GM19452 (cell line): ENCODE measurements around the gene PKP3.

ENCODE experiments used
- ATAC-seq: cut with Tn5 transposase; IDR thresholded peaks from one replicate; pipeline ENCODE4 v1.9.1; 2021; ENCODE audit not compliant: unreplicated experiment

PKP3 gene

GRCh38 chr11:443542-444199, 49.7 kb downstream of the PKP3 start:
- no peak for ATAC-seq

GRCh38 chr11:444396-445144, 50.6 kb downstream of the PKP3 start:
- ATAC-seq = no peak

- no peak for ATAC-seq
Observed at GRCh38 chr11:445765-446588, 52.0 kb downstream of the PKP3 start.

DNA sequence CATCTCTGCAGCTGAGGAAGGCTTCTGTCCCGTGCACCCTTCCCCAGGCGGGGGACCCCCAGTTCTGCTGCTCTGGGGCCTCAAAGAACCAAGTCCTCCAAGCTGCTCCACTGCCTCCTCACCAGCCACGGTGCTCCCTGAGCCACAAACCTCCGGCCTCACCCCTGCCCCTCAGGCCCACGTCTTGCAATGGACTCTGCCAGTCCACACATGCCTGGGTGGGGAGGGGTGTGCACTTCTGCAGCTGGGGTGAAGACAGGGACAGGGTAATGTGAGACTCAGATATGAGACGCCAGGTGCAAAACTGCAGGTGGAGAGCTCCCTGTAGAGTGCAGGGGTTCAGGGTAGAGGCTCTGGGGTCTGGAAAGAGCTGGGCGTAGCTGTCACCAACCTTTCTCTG, 52.9 kb downstream of the PKP3 start:
- ATAC-seq = no peak

DNA sequence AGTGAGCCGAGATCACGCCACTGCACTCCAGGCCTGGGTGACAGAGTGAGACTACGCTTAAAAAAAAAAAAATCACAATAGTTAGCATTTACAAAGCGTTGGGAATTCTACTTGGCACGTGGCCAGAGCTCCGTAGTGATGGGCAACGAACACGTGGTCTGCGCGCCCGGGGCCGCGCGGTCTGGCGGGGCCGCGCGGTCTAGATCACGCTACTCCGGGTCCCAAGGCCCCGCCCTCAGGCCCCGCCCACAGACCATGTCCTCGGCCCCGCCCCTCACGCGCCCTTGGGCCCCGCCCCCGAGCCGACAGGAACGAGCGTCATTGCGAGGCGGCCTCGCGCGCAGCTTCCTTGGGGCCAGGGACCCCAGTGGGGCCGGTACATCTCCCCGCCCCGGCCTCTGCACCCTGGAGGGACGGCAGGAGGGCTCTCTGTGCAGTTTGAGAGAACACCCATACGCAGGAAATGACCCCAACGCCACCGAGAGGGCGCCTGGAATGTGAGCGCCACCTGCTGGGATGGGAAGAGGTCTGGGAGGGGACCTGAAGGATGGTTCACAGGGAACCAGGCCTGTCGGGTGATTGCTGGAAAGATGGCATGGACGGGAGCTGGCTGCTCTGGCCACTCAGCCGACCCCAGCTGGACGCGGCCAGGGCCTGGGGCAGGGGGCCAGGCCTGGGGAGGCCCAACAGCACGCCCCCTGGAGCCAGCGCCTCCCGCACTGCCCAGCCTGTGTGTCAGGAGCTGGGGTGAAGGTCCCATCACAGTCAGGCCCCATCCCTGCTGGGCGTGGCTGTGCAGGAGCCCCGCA, 54.1 kb downstream of the PKP3 start:
- peak; percentile 49 for ATAC-seq

DNA sequence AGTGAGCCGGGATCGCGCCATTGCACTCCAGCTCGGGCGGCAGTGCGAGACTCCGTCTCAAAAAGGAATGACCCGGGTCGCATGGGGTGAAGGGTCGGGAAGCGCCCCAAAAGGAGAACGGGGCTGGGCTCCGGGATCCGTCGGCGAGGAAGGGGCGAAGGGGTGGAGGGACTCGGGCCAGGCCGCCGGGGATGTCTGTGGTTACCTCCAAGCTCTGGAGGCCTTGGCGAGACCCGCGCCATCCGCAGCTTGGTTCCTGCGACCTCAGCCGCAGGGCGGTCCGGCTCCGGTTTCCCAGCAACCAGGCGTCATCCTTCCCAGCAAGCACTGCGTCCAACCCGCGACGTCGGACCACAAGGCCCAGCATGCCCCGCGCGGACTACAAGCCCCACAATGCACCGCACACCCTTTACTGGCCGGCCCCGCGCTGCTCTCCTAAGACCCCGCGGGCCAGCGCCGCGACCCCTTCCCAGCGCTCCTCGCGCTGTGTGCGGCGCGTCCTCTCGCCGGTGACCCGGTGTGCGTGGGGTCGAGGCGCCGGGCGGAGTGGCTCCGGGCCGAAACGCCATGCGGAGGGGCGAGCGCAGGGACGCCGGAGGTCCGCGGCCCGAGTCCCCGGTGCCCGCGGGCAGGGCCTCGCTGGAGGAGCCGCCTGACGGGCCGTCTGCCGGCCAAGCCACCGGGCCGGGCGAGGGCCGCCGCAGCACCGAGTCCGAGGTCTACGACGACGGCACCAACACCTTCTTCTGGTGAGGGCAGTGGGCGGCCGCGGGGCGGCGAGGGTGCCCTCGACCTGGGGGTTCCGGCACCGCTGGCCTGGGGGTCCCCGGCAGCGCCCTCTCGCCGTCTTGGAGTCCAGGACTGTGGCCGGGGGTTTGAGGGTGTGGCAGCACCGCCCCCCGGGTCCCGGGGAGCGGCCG, 56.1 kb downstream of the PKP3 start, which contains the start of gene PTDSS2:
Gene PTDSS2, plus strand, starts transcription at position 391 of the 920 bp plus-strand sequence. Its CDS starts 177 bp downstream, at position 568.
- peak; percentile 67 for ATAC-seq

DNA sequence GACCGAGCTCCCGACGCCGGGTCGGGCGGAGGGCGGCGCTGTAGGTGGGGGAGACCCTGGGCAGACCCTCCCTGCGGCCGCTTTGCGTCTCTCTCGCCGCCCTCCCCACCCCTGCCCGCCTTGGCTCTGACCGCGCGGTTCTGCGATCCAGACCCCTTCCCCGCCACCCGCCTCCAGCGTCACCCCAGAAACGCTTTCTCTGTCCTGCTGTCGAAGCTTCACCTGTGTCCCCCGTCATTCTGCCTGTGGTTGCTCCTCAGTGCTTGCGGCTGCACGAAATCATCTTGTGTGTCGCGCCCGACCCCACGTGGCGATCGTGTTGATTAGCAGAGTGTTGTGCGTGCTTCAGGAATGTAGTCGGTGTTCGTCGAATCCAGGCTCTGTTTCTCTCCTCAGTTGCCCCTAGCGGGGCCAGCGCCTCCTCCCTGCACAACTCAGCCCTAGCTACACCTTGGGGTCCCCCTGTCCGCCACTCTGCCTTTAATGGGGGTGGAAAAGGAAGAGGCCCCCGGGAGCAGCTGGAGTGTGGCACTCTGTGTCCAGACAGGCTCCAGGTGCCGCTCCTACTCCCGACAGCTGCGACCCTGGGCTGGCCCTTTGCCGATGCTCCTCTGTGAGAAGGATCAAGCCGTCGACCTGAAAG, 56.9 kb downstream of the PKP3 start:
- ATAC-seq = peak; percentile 8

DNA sequence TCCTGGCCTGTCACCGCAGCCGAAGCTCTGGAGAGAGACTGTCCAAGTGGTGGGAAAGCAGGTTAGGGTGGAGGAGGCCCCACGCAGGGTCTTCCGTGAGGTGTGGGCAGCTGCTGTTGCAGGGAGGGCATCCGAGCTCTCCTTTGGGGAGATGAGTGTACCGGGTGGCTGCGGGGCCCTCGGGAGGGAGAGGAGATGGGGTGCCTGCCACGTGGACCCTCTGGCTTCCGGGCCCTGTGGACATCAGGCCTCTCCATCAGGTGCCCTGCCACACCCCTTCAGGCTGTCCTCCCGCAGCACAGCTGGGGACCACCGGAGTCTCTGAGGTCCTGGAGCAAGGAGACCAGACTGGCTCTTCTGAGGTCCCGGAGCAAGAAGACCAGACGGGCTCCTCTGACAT, 57.7 kb downstream of the PKP3 start:
- ATAC-seq = no peak

DNA sequence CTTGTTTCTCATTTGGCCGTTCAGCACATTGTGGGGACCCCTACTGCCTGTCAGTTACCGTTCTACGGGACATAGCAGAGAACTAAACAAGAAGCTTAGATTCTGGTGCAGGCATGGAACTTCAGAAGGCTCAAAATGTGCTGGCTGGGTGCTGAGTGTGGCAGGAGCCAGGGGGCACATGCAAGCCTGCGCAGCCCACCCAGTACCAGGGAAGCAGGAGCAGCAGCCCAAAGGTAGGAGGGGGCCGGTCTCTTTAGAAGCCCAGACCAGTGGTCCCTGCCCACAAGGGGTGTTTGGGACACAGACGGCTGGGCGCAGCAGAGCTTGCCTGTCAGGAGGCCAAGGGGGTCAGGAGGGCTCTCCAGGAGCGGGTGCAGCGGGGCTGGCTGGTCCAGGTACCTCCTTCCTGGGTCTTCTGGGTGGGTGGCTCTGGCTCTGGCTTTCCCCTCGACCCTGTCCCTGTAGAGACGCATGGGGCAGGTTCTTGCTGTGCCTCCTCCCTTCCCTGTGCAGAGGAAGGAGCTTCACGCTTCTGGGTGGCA, 58.3 kb downstream of the PKP3 start:
- ATAC-seq = no peak

DNA sequence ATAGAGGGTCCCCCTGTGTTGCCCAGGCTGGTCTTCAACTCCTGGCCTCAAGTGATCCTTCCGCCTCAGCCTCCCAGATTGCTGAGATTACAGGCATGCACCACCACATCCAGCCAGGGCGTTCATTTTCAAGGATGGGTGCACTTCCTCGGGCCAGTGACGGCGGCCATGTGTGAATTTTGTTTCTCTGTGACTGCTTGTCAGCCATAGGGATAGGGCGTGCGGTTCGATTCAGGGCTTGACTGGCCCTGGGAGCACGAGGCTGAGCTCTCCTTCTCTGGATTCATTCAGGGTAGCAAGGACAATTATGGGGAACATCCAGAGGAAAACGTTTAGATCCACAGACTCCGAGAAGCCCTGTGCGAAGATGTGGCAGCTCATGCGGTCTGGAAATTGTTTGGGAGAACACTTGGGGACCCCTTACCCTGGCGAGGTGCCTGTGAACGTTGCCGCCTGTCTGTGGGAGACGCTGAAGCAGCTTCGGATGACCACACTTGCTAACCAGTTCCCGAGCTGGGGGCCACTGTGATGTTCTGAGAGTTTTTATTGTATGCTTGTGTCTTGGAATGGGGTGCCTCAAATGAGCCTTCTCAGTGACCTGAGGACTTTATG, 59.0 kb downstream of the PKP3 start:
- ATAC-seq = no peak

DNA sequence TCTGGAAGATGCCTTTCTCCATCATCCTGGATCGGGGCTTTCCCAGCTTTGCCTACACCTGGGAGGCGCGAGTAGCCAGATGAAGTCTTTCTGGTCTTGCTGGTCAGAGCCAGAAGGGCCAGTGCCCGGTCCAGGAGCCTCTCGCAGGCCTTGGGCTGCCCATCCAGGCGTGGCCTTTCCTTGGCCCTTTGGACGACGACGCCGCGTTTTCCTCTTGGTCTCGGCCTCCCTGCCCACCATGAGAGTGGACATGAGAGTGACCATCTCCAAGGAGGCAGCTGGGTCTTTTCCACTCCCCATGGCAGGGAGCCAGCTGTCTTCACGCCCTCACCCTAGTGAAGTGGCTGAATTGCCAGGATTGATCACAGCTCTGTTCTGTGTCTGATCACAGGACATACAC, 59.6 kb downstream of the PKP3 start:
- ATAC-seq = no peak

GRCh38 chr11:454043-454442, 60.0 kb downstream of the PKP3 start:
- no peak for ATAC-seq
